ENCODE results near the gene SLC39A3. TPM values are rescaled to one million over a fixed set of nuclear protein-coding genes. Genes with fewer than 3 reads are reported as not detected.

The SLC39A3 gene
- total RNA-seq, 1 experiment from 2014 or later = 46.6 TPM

GRCh38 chr19:2691951-2692350, 47.9 kb downstream of the SLC39A3 start:
- Histone ChIP-seq H3K4me1 (ENCODE audit: control insufficient read depth, insufficient read depth, low read length) (no peaks in the 10 kb centered on the region; the same call in 1 of the 2 replicates), H3K4me3 (ENCODE audit: low read depth in 2 of 2, low read length in 2 of 2) (no peak overlapping the region), H3K9me3 (ENCODE audit: control insufficient read depth, insufficient read depth, low read depth, low read length) (no peaks in the 10 kb centered on the region), H3K27ac (ENCODE audit: low read length) (no peak overlapping the region), H3K27me3 (ENCODE audit: control insufficient read depth, insufficient read depth, low read length) (no peaks in the 10 kb centered on the region), H3K36me3 (ENCODE audit: control insufficient read depth, insufficient read depth, low read length) (no peaks in the 10 kb centered on the region)
- no TSS peak for BruUV-seq (replicated peaks)
- ChIA-PET POLR2A (no interaction called here), CTCF (no interaction called here)
- intact Hi-C loops (cut with micrococcal nuclease; ENCODE audit: unreplicated experiment) (no loop called here), in situ Hi-C loops (cut with HindIII; ENCODE audit: low pct_unique_long_range_greater_than_20kb, low sequenced_read_pairs) (no loop called here)
- no peak for DNase-seq (ENCODE audit: low read depth, low spot score)
- no peak for TF ChIP-seq TCF7L2 (IDR thresholded peaks at IDR 0.05; ENCODE audit: low read depth, low read length)
- no peak for TF ChIP-seq POLR2AphosphoS5 (IDR thresholded peaks at IDR 0.05; ENCODE audit: low read depth, low read length)
- no peak for TF ChIP-seq SIN3A (IDR thresholded peaks at IDR 0.05; ENCODE audit: borderline replicate concordance, insufficient read depth, low read depth, low read length)
- TF ChIP-seq CTCF (IDR thresholded peaks at IDR 0.05) = no peak
- TF ChIP-seq REST (IDR thresholded peaks at IDR 0.05; ENCODE audit: insufficient read depth in 1 of 2, low read depth in 2 of 2, low read length in 1 of 2) = no peak
- no peak for ATAC-seq

GRCh38 chr19:2690856-2691255, 49.0 kb downstream of the SLC39A3 start:
- in situ Hi-C loops (cut with HindIII; ENCODE audit: low pct_unique_long_range_greater_than_20kb, low sequenced_read_pairs) = no loop called here

More at GRCh38 chr19:2690856-2691255, 49.0 kb downstream of the SLC39A3 start:
- no peak for ATAC-seq
- CTCF ChIA-PET = no interaction called here
- no peaks in the 10 kb centered on the region for H3K27me3 ChIP-seq (ENCODE audit: control insufficient read depth, insufficient read depth, low read length)
- no peak overlapping the region for H3K27ac ChIP-seq (ENCODE audit: low read length)
- H3K36me3 ChIP-seq (ENCODE audit: control insufficient read depth, insufficient read depth, low read length) = no peaks in the 10 kb centered on the region
- no peak overlapping the region for H3K4me3 ChIP-seq (ENCODE audit: low read depth in 2 of 2, low read length in 2 of 2)
- intact Hi-C loops (cut with micrococcal nuclease; ENCODE audit: unreplicated experiment) = no loop called here
- no peaks in the 10 kb centered on the region; the same call in 1 of the 2 replicates for H3K4me1 ChIP-seq (ENCODE audit: control insufficient read depth, insufficient read depth, low read length)
- no peaks in the 10 kb centered on the region for H3K9me3 ChIP-seq (ENCODE audit: control insufficient read depth, insufficient read depth, low read depth, low read length)
- no TSS peak for BruUV-seq (replicated peaks)
- DNase-seq (ENCODE audit: low read depth, low spot score) = no peak
- POLR2A ChIA-PET = interaction anchor here (0.5 to 0.6 kb wide), 2 partner anchors 70 to 92 kb away, joined by 5 to 6 read pairs; no protein-coding TSS in a partner anchor
- TF ChIP-seq REST (IDR thresholded peaks at IDR 0.05; ENCODE audit: insufficient read depth in 1 of 2, low read depth in 2 of 2, low read length in 1 of 2) (no peak), TCF7L2 (IDR thresholded peaks at IDR 0.05; ENCODE audit: low read depth, low read length) (no peak), POLR2AphosphoS5 (IDR thresholded peaks at IDR 0.05; ENCODE audit: low read depth, low read length) (no peak), CTCF (IDR thresholded peaks at IDR 0.05) (no peak), SIN3A (IDR thresholded peaks at IDR 0.05; ENCODE audit: borderline replicate concordance, insufficient read depth, low read depth, low read length) (no peak)
